Ishikawa (cell line): ENCODE results near the gene ANO8.

ENCODE experiments used
- CEBPB ChIP-seq: IDR thresholded peaks from 2 replicates; pipeline ENCODE4 v1.6.1; 2012
- CREB1 ChIP-seq: IDR thresholded peaks from 2 replicates; pipeline ENCODE4 v1.6.1; 2012; ENCODE audit warnings: low read depth
- EGR1 ChIP-seq: IDR thresholded peaks from 2 replicates; pipeline ENCODE4 v1.6.1; 2012
- EP300 ChIP-seq: IDR thresholded peaks from 2 replicates; pipeline ENCODE4 v1.6.1; 2012; ENCODE audit warnings: borderline replicate concordance
- FOXM1 ChIP-seq: IDR thresholded peaks from 2 replicates; pipeline ENCODE4 v1.6.1; 2012; ENCODE audit warnings: low read depth, borderline replicate concordance
- NFIC ChIP-seq: IDR thresholded peaks from 2 replicates; pipeline ENCODE4 v1.6.1; 2012
- RAD21 ChIP-seq: IDR thresholded peaks from 2 replicates; pipeline ENCODE4 v1.6.1; 2012; ENCODE audit warnings: low read depth
- TAF1 ChIP-seq: IDR thresholded peaks from 2 replicates; pipeline ENCODE4 v1.6.1; 2012; ENCODE audit warnings: low read depth, mild to moderate bottlenecking
- TCF12 ChIP-seq: IDR thresholded peaks from 2 replicates; pipeline ENCODE4 v1.6.1; 2012; ENCODE audit warnings: low read depth
- TEAD4 ChIP-seq: IDR thresholded peaks from 2 replicates; pipeline ENCODE4 v1.6.1; 2012
- YY1 ChIP-seq: IDR thresholded peaks from 2 replicates; pipeline ENCODE4 v1.6.1; 2012; ENCODE audit warnings: low read depth
- ZBTB7A ChIP-seq: IDR thresholded peaks from 2 replicates; pipeline ENCODE4 v1.6.1; 2012; ENCODE audit warnings: low read depth
- TF ChIP-seq, protein P1 (sequence below): IDR thresholded peaks from 2 replicates; pipeline ENCODE4 v1.6.1; 2012
- TF ChIP-seq, protein P2 (sequence below): IDR thresholded peaks from 2 replicates; pipeline ENCODE4 v1.6.1; 2012; ENCODE audit warnings: low read depth, mild to moderate bottlenecking
- TF ChIP-seq, protein P3 (sequence below): IDR thresholded peaks from 2 replicates; pipeline ENCODE4 v1.6.1; 2012

ANO8 gene

DNA sequence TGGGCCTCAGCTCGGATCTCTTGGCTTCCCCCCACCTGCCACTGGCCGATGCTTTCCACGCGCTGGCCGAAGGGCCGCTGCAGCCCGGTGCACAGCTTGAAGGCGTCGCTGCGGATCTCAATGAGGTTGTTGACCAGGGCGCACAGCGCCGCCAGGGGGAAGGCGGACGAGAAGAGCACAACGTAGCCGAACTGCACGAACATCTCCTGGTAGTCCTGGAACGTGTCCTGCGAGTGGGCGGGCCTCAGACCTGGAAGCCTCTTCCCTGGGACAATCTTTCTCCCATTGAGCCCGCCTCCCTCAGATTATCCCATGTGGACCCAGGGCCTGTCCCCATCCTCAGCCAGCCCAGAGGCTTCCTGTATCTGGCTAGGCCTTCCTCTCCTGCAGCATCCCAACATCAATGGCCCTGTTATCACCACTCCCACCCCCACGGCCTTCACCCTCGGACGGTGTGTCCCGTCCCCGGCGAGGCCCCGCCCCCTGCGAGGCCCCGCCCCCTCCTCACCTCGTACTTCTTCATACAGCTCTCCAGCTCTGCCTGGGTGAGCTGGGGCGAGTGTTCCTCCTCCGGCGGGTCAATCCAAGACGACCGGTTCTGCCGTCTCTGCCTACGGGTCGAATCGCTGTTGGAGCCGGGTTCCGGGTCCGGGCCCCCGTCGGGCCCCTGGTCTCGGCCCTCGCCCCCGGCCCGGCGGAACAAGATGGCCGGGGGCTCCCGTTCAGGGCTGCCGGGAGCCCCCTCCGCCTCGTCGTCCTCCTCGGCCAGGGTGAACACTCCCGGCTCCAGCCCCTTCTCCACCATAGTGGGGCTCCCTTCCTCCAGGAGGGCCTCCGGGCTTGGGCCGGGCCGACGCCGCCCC lies 6.8 kb downstream of the ANO8 start:
- TF ChIP-seq, protein P1, sequence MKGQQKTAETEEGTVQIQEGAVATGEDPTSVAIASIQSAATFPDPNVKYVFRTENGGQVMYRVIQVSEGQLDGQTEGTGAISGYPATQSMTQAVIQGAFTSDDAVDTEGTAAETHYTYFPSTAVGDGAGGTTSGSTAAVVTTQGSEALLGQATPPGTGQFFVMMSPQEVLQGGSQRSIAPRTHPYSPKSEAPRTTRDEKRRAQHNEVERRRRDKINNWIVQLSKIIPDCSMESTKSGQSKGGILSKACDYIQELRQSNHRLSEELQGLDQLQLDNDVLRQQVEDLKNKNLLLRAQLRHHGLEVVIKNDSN = no peak
- TF ChIP-seq, protein P2, sequence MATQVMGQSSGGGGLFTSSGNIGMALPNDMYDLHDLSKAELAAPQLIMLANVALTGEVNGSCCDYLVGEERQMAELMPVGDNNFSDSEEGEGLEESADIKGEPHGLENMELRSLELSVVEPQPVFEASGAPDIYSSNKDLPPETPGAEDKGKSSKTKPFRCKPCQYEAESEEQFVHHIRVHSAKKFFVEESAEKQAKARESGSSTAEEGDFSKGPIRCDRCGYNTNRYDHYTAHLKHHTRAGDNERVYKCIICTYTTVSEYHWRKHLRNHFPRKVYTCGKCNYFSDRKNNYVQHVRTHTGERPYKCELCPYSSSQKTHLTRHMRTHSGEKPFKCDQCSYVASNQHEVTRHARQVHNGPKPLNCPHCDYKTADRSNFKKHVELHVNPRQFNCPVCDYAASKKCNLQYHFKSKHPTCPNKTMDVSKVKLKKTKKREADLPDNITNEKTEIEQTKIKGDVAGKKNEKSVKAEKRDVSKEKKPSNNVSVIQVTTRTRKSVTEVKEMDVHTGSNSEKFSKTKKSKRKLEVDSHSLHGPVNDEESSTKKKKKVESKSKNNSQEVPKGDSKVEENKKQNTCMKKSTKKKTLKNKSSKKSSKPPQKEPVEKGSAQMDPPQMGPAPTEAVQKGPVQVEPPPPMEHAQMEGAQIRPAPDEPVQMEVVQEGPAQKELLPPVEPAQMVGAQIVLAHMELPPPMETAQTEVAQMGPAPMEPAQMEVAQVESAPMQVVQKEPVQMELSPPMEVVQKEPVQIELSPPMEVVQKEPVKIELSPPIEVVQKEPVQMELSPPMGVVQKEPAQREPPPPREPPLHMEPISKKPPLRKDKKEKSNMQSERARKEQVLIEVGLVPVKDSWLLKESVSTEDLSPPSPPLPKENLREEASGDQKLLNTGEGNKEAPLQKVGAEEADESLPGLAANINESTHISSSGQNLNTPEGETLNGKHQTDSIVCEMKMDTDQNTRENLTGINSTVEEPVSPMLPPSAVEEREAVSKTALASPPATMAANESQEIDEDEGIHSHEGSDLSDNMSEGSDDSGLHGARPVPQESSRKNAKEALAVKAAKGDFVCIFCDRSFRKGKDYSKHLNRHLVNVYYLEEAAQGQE = no peak
- TF ChIP-seq RAD21 (no peak), EGR1 (no peak), TAF1 (no peak), CREB1 (no peak), ZBTB7A (no peak), CEBPB (no peak), YY1 (no peak)
- TF ChIP-seq, protein P3, sequence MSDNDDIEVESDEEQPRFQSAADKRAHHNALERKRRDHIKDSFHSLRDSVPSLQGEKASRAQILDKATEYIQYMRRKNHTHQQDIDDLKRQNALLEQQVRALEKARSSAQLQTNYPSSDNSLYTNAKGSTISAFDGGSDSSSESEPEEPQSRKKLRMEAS = no peak

DNA sequence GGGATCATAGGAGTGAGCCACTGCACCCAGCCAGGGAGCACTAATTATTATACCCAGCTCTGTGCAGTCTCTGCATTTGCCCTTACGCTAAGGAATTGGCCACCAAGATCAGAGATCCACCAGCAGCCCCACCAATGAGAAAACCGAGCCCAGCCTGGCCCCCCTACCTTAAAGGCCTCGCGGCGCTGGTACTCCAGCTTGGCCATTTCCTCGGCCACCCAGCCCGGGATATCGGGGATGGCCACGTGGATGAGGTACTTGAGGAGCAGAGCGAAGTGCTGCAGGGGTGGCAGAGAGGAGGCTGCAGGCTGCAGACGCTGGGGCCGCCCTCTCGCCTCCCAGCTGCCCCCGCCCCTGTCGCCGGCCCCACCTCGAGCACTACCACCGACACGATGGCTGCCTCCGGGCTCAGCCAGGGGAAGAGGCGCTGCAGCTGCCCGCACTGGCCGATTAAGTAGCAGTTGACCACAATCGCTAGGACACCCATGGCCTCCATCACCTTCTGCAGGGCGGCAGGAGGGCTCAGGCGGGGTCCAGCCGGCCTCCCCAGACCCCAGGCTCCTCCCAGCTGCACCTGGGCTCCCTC lies 7.5 kb downstream of the ANO8 start:
- no peak for TF ChIP-seq TCF12
- TF ChIP-seq EGR1 = no peak
- TF ChIP-seq CREB1 = no peak
- TF ChIP-seq YY1 = no peak
- TF ChIP-seq ZBTB7A = no peak
- TF ChIP-seq EP300 = no peak
- TF ChIP-seq, protein P1 = no peak
- no peak for TF ChIP-seq NFIC
- TF ChIP-seq RAD21 = no peak
- TF ChIP-seq, protein P3 = no peak
- TF ChIP-seq CEBPB = no peak
- no peak for TF ChIP-seq TAF1
- TF ChIP-seq TEAD4 = no peak
- TF ChIP-seq, protein P2 = no peak
- no peak for TF ChIP-seq FOXM1

DNA sequence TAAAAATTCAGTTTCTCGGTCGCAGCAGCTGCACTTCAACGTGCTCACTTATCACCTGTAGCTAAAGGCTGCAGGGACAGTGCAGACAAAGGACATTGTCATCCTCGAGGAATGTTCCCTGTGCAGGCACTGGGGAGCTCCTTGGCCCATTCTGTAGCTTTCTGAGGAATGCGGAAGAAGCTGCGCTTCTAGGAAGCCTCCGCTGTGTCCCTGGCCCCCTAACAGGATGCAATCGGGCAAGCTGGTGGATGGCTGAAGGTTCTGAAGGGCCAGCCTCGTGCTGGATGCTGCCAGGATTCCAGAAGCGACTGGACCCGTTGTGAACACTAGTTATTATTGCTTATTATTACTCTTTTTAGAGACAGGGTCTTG lies 8.1 kb downstream of the ANO8 start:
- TF ChIP-seq TAF1 = no peak
- TF ChIP-seq ZBTB7A = no peak
- TF ChIP-seq EGR1 = no peak
- TF ChIP-seq FOXM1 = no peak
- no peak for TF ChIP-seq TEAD4
- no peak for TF ChIP-seq RAD21
- TF ChIP-seq CEBPB = no peak
- no peak for TF ChIP-seq NFIC
- no peak for TF ChIP-seq EP300
- TF ChIP-seq, protein P1 = no peak
- no peak for TF ChIP-seq YY1
- TF ChIP-seq CREB1 = no peak
- TF ChIP-seq, protein P2 = no peak
